Subcutaneous adipose tissue (tissue), 4 donors: ENCODE results near the gene THSD7B. TPM values are rescaled to one million over a fixed set of nuclear protein-coding genes. Genes with fewer than 3 reads are reported as not detected.

Source experiments
- total RNA-seq, 4 donors: library from RNA; depleted of rRNA; stranded (reverse); fragments of >200 nt; gene quantifications; one replicate each; pipeline ENCODE4 v1.1.0, GENCODE V29; 2016
- TF ChIP-seq, protein P1 (sequence below): fragments of 450-650 bp; IDR thresholded peaks from one replicate; pipeline ENCODE4 v1.5.1; 2016; ENCODE audit warnings: low read depth, mild to moderate bottlenecking, control low read depth, antibody characterized with exemption, moderate library complexity

THSD7B gene
- total RNA-seq, 4 donors from 2014 or later: 2.0 to 5.1 (median 2.8) TPM

DNA sequence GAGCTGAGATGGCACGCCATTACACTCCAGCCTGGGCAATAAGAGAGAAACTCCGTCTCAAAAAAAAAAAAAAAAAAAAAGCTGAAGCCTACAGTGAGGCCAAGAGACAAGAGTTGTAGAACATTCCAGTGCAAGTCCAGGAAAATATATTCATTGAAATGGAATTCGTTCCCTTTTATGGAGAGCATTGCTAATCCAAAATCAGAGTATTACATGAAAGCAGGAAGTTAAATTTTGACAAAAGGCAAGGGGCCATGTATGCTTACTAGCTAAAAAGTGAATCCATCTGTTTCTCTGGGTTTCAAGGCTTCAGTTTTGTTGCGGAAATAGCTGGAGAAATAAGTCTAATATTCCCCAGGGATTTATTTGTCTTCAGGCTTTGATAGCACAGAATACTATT is 471.7 kb downstream of the THSD7B start:
- TF ChIP-seq, protein P1, sequence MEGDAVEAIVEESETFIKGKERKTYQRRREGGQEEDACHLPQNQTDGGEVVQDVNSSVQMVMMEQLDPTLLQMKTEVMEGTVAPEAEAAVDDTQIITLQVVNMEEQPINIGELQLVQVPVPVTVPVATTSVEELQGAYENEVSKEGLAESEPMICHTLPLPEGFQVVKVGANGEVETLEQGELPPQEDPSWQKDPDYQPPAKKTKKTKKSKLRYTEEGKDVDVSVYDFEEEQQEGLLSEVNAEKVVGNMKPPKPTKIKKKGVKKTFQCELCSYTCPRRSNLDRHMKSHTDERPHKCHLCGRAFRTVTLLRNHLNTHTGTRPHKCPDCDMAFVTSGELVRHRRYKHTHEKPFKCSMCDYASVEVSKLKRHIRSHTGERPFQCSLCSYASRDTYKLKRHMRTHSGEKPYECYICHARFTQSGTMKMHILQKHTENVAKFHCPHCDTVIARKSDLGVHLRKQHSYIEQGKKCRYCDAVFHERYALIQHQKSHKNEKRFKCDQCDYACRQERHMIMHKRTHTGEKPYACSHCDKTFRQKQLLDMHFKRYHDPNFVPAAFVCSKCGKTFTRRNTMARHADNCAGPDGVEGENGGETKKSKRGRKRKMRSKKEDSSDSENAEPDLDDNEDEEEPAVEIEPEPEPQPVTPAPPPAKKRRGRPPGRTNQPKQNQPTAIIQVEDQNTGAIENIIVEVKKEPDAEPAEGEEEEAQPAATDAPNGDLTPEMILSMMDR: no peak

DNA sequence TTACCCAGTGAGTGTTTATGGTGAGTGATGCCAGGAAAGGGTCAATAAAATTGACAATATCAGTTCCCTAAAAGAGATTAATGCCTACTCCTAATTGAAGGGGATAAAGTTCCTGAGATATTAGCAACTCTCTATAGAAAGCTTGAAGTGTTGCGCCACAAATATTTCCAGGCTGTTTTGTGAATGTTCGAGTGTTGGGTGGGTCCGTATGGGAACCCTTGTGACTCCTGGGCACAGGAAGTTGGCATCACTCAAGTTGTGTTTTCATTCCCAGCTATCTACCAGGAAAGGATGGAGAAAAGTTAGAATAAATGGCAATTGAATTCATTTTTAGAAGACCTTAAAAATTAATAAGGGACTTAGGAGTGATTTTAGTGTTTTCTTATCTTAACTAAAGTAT is 472.7 kb downstream of the THSD7B start:
- TF ChIP-seq, protein P1: no peak

DNA sequence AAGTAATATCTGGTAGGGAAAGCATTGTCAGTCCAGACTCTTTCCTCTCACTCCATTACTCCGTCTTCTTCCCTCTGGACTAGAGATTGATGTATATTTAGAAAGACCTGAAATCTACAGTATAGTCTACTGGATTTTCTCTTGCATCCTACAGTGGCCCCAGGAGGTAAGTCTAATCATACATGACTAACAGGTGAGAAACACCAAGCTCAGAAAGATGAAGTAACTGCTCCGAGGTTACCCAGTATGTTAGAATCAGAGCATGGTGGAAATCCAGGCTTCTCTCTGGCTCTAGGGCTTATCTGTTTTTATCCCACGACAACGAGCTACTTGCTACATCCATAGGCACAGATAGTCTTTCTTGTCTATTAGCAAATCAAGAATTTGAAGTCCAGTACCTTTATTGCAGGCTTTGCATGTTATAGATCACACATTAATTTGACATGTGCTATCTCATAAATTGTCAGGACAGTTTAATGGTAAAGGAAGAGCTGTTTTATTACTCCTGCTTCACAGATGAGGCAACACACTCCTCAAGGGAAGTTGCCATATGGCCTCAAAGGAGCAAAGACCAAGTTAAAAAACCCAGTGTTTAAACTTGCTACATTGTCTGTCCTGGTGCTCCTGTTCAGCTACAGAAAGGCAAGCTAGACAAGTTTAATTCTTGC is 484.3 kb downstream of the THSD7B start:
- TF ChIP-seq, protein P1: no peak

DNA sequence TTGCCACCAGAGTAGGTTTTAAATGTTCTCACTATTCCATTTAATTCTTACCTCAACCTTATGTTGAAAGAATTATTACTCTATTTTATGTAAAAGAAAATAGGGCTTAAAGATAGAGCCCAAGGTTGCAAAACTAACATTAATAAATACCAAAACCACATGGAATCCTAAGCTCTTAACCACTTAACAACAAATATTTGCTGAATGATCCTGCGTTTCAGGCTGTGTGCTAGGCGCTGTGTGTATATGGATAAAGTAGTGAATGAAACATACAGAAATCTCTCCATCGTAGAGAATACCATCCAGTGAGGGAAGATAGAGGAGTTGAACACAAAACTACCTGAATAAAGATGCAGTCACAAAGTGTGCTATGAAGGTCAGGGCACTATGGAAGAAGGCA is 485.1 kb downstream of the THSD7B start:
- TF ChIP-seq, protein P1: no peak

DNA sequence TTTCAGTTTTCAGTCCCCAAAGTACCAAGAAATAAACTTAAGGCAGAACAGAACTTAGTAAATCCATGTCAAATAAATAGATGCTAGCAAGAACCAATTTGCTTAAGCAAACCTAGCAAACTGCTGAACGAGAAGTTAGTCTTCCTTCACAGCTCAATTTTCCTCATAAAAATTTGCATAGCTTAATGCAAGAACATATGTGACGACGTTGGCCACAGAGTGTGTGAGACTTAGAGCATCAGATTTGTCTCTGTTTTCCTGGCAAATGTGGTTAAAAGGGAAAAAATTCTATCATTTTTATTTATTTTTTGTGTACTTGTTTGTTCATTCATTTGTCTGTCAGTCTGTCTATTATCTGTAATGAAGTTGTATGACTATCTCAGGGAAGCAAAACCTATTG is 485.7 kb downstream of the THSD7B start:
- TF ChIP-seq, protein P1: no peak

DNA sequence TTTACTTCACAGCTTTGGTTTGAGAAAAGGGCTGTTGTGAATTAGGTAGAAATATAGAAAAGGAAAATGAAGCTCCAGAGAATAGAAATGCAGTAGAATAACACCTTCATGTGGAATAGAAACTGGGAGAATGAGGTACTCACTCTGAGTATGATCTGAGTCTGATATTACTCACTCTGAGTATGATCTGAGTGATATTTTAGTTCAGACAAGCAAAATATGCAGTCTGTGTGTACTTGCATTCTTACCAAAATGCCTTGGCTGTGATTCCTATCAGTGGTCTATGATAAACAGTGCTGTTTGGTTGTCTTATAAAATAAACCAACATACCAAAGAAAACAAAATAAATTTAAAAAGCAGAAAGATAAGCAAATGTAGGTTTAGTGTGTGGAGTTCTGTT is 487.6 kb downstream of the THSD7B start:
- TF ChIP-seq, protein P1: no peak

DNA sequence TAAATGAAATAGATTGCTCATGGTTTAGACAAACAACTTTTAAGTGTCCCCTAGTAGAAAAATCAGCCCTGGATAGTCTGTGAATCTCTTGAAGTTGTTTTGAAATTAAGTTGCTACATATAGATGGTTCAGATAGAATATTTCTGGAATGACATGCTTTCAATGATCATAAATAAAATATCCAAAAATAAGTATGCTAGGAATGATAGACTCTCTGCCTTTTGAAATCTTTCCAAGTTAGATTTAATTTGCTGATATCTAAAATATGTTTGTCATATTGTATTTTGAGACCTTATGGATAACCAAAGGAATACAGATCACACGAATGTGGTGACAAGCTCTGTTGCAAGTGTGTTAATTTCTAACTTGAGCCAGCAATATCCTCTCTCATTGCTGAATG is 488.7 kb downstream of the THSD7B start:
- TF ChIP-seq, protein P1: no peak
